GM21423 (cell line): ENCODE measurements around the gene PHPT1.
"Not testable (repeated sequence)": the region's sequence is repeated elsewhere in the genome, so short reads cannot be mapped to it uniquely, and the experiment has no call there.

Experiments used
- ATAC-seq: cut with Tn5 transposase; IDR thresholded peaks from one replicate; pipeline ENCODE4 v1.9.1; 2021; ENCODE audit warnings: mild to moderate bottlenecking, moderate library complexity; ENCODE audit not compliant: unreplicated experiment

PHPT1 gene

GRCh38 chr9:136858844-136859757 lies 9.9 kb downstream of the PHPT1 start:
- no peak for ATAC-seq

GRCh38 chr9:136860529-136860928 lies 11.3 kb downstream of the PHPT1 start:
- ATAC-seq = no peak

- no peak for ATAC-seq
Observed at GRCh38 chr9:136860933-136861873, 12.0 kb downstream of the PHPT1 start.

GRCh38 chr9:136861874-136862457 lies 12.8 kb downstream of the PHPT1 start:
- no peak for ATAC-seq

- ATAC-seq = no peak
Observed at GRCh38 chr9:136862849-136863622, 13.8 kb downstream of the PHPT1 start.

GRCh38 chr9:136863623-136864273 lies 14.5 kb downstream of the PHPT1 start:
- no peak for ATAC-seq

- ATAC-seq = no peak
Observed at GRCh38 chr9:136865041-136865767, 16.0 kb downstream of the PHPT1 start.

GRCh38 chr9:136865768-136866103 lies 16.5 kb downstream of the PHPT1 start:
- ATAC-seq = no peak

GRCh38 chr9:136866898-136867421 lies 17.8 kb downstream of the PHPT1 start:
- not testable (repeated sequence) for ATAC-seq

- no peak for ATAC-seq
Observed at GRCh38 chr9:136867480-136867879, 18.3 kb downstream of the PHPT1 start.

- ATAC-seq = no peak
Observed at GRCh38 chr9:136867917-136868316, 18.7 kb downstream of the PHPT1 start.

GRCh38 chr9:136868644-136869043 lies 19.4 kb downstream of the PHPT1 start:
- ATAC-seq = no peak

- ATAC-seq = not testable (repeated sequence)
Observed at GRCh38 chr9:136869611-136870010, 20.4 kb downstream of the PHPT1 start.

- ATAC-seq = no peak
Observed at GRCh38 chr9:136875155-136875554, 25.9 kb downstream of the PHPT1 start.

- no peak for ATAC-seq
Observed at GRCh38 chr9:136876476-136876875, 27.3 kb downstream of the PHPT1 start.

GRCh38 chr9:136880651-136881050 lies 31.4 kb downstream of the PHPT1 start:
- no peak for ATAC-seq

- ATAC-seq = peak; percentile 22
Observed at GRCh38 chr9:136881691-136882108, 32.5 kb downstream of the PHPT1 start.

- peak; percentile 25 for ATAC-seq
Observed at GRCh38 chr9:136882109-136882946, 33.1 kb downstream of the PHPT1 start.
